ENCODE data around the gene ERCC8. TPM values are rescaled to one million over a fixed set of nuclear protein-coding genes. Genes with fewer than 3 reads are reported as not detected.

ERCC8 gene
- total RNA-seq, 4 donors from 2014 or later = 5.0 to 29.1 (median 11.9) TPM

Other genes starting within 250 kb of the ERCC8 start
- 1 to 10 TPM in 2 of 4 donors, under 1 TPM in 2; 0.13 to 2.9 (median 1.3) TPM for gene DEPDC1B, start 244.9 kb downstream of the ERCC8 start, total RNA-seq
- 10 to 100 TPM; 41.5 to 96.9 (median 69.8) TPM for gene ELOVL7, start 100.8 kb downstream of the ERCC8 start, total RNA-seq
- gene NDUFAF2, start 135 bp upstream of the ERCC8 start, total RNA-seq = 10 to 100 TPM; 13.3 to 22.7 (median 16.0) TPM
- gene SMIM15, start 217.4 kb upstream of the ERCC8 start, total RNA-seq = 10 to 100 TPM; 29.2 to 33.8 (median 30.3) TPM

All from lower leg skin (tissue), 4 donors.